Calu3 (cell line): ENCODE measurements around the gene TLE2. TPM values are rescaled to one million over a fixed set of nuclear protein-coding genes. Genes with fewer than 3 reads are reported as not detected.
"Not testable (repeated sequence)": the region's sequence is repeated elsewhere in the genome, so short reads cannot be mapped to it uniquely, and the experiment has no call there.

Source experiments
- BruUV-seq: library from RNA; stranded (reverse); fragments of 400-500 nt; replicated peaks from 2 replicates; lab custom pipeline; 2021; lab: Mats Ljungman, UMichigan
- CTCF ChIA-PET: fragments of 300-600 bp; sonication (Branson Sonifier 250); formaldehyde crosslinking; loops from one replicate; lab custom pipeline; 2022; ENCODE audit warnings: antibody characterized with exemption; lab: Charles Lee
- DNase-seq: peaks from one replicate; pipeline ENCODE4 v3.0.0; 2022
- H3K27ac Mint-ChIP-seq: one replicate; pipeline ENCODE4 v1.8.0; 2022; ENCODE audit warnings: mixed read lengths; ENCODE audit not compliant: unreplicated experiment
- H3K27me3 Mint-ChIP-seq: one replicate; pipeline ENCODE4 v1.8.0; 2022; ENCODE audit warnings: mixed read lengths; ENCODE audit not compliant: unreplicated experiment
- H3K36me3 Mint-ChIP-seq: one replicate; pipeline ENCODE4 v1.8.0; 2022; ENCODE audit warnings: mild to moderate bottlenecking, moderate library complexity, mixed read lengths; ENCODE audit not compliant: insufficient read depth, unreplicated experiment
- H3K4me1 Mint-ChIP-seq: one replicate; pipeline ENCODE4 v1.8.0; 2022; ENCODE audit warnings: mild to moderate bottlenecking, low read depth, mixed read lengths; ENCODE audit not compliant: unreplicated experiment
- H3K4me3 Mint-ChIP-seq: one replicate; pipeline ENCODE4 v1.8.0; 2022; ENCODE audit warnings: mild to moderate bottlenecking, low read depth, moderate library complexity, mixed read lengths; ENCODE audit not compliant: unreplicated experiment
- H3K9me3 Mint-ChIP-seq: one replicate; pipeline ENCODE4 v1.8.0; 2022; ENCODE audit warnings: low read depth, mixed read lengths; ENCODE audit not compliant: unreplicated experiment
- intact Hi-C: fragments of 100-400 bp; cut with micrococcal nuclease; formaldehyde crosslinking; loops from one replicate; pipeline ENCODE4 v1.10.0; 2022; ENCODE audit not compliant: unreplicated experiment
- total RNA-seq: library from RNA; stranded (reverse); gene quantifications from 2 replicates; pipeline ENCODE4 v1.2.3, GENCODE V29; 2022
- TF ChIP-seq, protein P1 (sequence below): fragments of 200-600 bp; IDR thresholded peaks from one replicate; pipeline ENCODE4 v1.8.0; 2022; ENCODE audit warnings: antibody characterized with exemption; ENCODE audit not compliant: unreplicated experiment

Gene TLE2
- total RNA-seq, 1 experiment from 2014 or later: 8.5 TPM

DNA sequence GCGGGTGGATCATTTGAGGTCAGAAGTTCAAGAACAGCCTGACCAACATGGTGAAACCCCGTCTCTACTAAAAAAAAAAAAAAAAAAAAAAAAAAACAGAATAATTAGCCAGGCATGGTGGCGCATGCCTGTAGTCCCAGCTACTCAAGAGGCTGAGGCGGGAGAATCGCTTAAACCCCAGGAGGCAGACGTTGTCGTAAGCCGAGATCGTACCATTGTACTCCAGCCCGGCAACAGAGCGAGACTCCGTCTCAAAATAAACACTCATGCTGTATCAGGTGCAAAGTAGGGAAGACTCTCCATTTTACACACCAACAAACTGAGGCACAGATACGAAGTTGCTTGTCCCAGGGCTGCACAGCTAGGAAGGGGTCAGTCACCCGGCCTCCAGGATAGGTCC is 36.1 kb downstream of the TLE2 start:
- no peaks in the 10 kb centered on the region for H3K9me3 Mint-ChIP-seq
- no peak for DNase-seq
- no TSS peak for BruUV-seq
- CTCF ChIA-PET: no interaction called here
- TF ChIP-seq, protein P1, sequence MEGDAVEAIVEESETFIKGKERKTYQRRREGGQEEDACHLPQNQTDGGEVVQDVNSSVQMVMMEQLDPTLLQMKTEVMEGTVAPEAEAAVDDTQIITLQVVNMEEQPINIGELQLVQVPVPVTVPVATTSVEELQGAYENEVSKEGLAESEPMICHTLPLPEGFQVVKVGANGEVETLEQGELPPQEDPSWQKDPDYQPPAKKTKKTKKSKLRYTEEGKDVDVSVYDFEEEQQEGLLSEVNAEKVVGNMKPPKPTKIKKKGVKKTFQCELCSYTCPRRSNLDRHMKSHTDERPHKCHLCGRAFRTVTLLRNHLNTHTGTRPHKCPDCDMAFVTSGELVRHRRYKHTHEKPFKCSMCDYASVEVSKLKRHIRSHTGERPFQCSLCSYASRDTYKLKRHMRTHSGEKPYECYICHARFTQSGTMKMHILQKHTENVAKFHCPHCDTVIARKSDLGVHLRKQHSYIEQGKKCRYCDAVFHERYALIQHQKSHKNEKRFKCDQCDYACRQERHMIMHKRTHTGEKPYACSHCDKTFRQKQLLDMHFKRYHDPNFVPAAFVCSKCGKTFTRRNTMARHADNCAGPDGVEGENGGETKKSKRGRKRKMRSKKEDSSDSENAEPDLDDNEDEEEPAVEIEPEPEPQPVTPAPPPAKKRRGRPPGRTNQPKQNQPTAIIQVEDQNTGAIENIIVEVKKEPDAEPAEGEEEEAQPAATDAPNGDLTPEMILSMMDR: no peak
- H3K36me3 Mint-ChIP-seq: peaks cover 3% of the 10 kb centered on the region
- intact Hi-C loops: no loop called here
- peaks cover 30% of the 10 kb centered on the region for H3K27me3 Mint-ChIP-seq
- no peaks in the 10 kb centered on the region for H3K4me1 Mint-ChIP-seq
- H3K4me3 Mint-ChIP-seq: no peak overlapping the region
- H3K27ac Mint-ChIP-seq: no peak overlapping the region

DNA sequence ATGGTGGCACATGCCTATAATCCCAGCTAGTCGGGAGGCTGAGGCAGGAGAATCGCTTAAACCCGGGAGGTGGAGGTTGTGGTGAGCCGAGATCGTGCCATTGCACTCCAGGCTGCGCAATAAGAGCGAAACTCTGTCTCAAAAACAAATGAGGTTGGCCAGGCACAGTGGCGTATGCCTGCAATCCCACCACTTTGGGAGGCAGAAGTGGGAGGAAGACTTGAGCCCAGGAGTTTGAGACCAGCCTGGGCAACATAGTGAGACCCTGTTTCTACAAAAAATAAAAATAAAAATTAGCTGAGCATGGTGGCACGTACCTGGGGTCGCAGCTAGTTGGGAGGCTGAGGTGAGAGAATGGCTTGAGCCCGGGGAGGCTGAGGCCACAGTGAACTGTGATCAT is 36.7 kb downstream of the TLE2 start:
- BruUV-seq, H3K4me1 Mint-ChIP-seq, intact Hi-C loops, DNase-seq, H3K4me3 Mint-ChIP-seq, H3K27ac Mint-ChIP-seq, CTCF ChIA-PET, H3K36me3 Mint-ChIP-seq, H3K9me3 Mint-ChIP-seq: not testable (repeated sequence)
- H3K27me3 Mint-ChIP-seq: peaks cover 30% of the 10 kb centered on the region

- DNase-seq: no peak
- CTCF ChIA-PET: no interaction called here
- peaks cover 14% of the 10 kb centered on the region for H3K27me3 Mint-ChIP-seq
- no peaks in the 10 kb centered on the region for H3K9me3 Mint-ChIP-seq
- no peaks in the 10 kb centered on the region for H3K4me1 Mint-ChIP-seq
- intact Hi-C loops: no loop called here
- no peaks in the 10 kb centered on the region for H3K36me3 Mint-ChIP-seq
- no peak overlapping the region for H3K27ac Mint-ChIP-seq
- TF ChIP-seq, protein P1: no peak
- no peak overlapping the region for H3K4me3 Mint-ChIP-seq
- no TSS peak for BruUV-seq
These were observed 39.7 kb downstream of the TLE2 start for GRCh38 chr19:2989236-2989946.

DNA sequence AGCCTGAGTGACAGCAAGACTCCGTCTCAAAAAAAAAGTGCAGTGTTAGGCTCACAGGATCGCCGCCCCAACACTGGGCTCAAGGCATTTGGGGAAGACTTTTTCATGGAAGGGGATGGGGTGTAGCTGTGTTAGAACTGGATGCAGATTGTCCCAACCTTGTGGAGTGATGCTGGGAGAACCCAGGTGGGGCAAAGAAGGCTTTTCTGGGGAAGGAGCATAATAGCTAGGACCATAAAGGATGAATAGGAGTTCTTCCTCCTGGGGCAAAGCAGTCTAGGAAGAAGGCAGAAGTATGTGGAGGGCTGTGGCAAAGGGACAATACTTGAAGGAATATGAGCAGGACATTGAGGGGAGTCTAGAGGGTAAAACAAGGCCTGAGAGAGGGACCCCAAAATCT is 40.5 kb downstream of the TLE2 start:
- H3K4me1 Mint-ChIP-seq: no peaks in the 10 kb centered on the region
- no peak overlapping the region for H3K27ac Mint-ChIP-seq
- no peaks in the 10 kb centered on the region for H3K36me3 Mint-ChIP-seq
- BruUV-seq: no TSS peak
- H3K4me3 Mint-ChIP-seq: no peak overlapping the region
- no peaks in the 10 kb centered on the region for H3K9me3 Mint-ChIP-seq
- DNase-seq: no peak
- TF ChIP-seq, protein P1: no peak
- H3K27me3 Mint-ChIP-seq: peaks cover 14% of the 10 kb centered on the region
- CTCF ChIA-PET: no interaction called here
- intact Hi-C loops: no loop called here

GRCh38 chr19:2987797-2988196 is 41.3 kb downstream of the TLE2 start:
- no peak for DNase-seq
- Mint-ChIP-seq H3K4me1 (no peaks in the 10 kb centered on the region), H3K27ac (no peak overlapping the region), H3K36me3 (no peaks in the 10 kb centered on the region), H3K27me3 (peaks cover 14% of the 10 kb centered on the region), H3K9me3 (no peaks in the 10 kb centered on the region), H3K4me3 (no peak overlapping the region)
- BruUV-seq: no TSS peak
- TF ChIP-seq, protein P1: no peak
- CTCF ChIA-PET: no interaction called here
- intact Hi-C loops: no loop called here
